ENCODE data around the gene DHX8. TPM values are rescaled to one million over a fixed set of nuclear protein-coding genes. Genes with fewer than 3 reads are reported as not detected.
"Not testable (repeated sequence)": the region's sequence is repeated elsewhere in the genome, so short reads cannot be mapped to it uniquely, and the experiment has no call there.

DHX8 gene
- total RNA-seq, 1 experiment from 2014 or later, result 66.8 TPM

DNA sequence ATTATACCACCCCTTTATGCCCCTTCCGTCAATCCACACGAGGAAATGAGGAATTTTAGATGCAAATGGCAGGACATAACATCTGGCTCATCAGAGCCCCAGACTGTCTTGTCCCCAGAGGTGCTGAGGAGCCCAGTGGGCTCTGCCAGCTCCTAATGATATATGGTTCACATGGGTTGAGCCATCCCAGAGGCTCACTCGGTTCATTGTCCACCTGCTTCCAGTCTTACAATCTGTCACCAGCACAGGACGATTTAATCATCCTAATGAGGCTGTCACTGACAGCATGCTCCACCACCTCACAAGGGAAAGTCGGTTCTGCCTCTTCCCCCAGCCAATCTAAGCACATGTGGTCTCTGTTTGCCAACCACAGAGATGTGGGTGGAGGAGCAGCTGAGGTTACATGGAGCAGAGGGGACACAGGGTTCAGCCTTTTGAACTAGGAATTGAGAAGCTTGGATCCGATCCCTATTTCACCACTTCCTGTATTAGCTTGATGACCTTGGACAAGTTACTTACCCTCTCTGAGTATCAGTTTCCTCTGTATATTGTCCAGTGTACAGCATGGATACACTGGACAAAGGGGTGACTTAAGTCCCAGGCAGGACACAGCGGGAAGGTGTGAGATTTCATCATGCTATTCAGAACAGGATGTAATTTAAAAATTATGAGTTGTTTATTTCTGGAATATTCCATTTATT lies 27.0 kb upstream of the DHX8 start:
- peaks cover 7% of the 10 kb centered on the region for H3K4me1 Mint-ChIP-seq (ENCODE audit: low read depth, unreplicated experiment)
- CTCF ChIA-PET, result no interaction called here
- Histone ChIP-seq H3K27me3 (replicated peaks; ENCODE audit: control insufficient read depth, insufficient read depth, low read length) (no peaks in the 10 kb centered on the region), H3K4me3 (ENCODE audit: low read depth, low read length) (no peak overlapping the region), H3K9me3 (no peaks in the 10 kb centered on the region), H3K36me3 (ENCODE audit: control insufficient read depth, insufficient read depth, low read length) (no peaks in the 10 kb centered on the region), H3K4me1 (peaks cover 9% of the 10 kb centered on the region)
- no peak overlapping the region for H3K4me3 Mint-ChIP-seq (ENCODE audit: unreplicated experiment)
- intact Hi-C loops (cut with micrococcal nuclease; ENCODE audit: unreplicated experiment), result no loop called here
- POLR2A ChIA-PET, result interaction anchor here (0.9 kb wide), 1 partner anchor 69 kb away, joined by 4 read pairs; no protein-coding TSS in a partner anchor
- TF ChIP-seq CTCF (IDR thresholded peaks at IDR 0.05; ENCODE audit: insufficient read depth in 1 of 2, low read depth in 1 of 2, low read length in 1 of 2, severe bottlenecking in 1 of 2, unreplicated experiment in 1 of 2), result no peak
- no peak for DNase-seq
- H3K9me3 Mint-ChIP-seq (ENCODE audit: unreplicated experiment), result no peaks in the 10 kb centered on the region
- no peaks in the 10 kb centered on the region for H3K27me3 Mint-ChIP-seq (ENCODE audit: insufficient read depth, unreplicated experiment)
- H3K27ac Mint-ChIP-seq (ENCODE audit: unreplicated experiment), result no peak overlapping the region
- BruUV-seq (replicated peaks), result no TSS peak
- H3K36me3 Mint-ChIP-seq (ENCODE audit: insufficient read depth, unreplicated experiment), result no peaks in the 10 kb centered on the region

- no peak for DNase-seq
- BruUV-seq (replicated peaks), result no TSS peak
- Histone ChIP-seq H3K27me3 (replicated peaks; ENCODE audit: control insufficient read depth, insufficient read depth, low read length) (no peaks in the 10 kb centered on the region), H3K36me3 (ENCODE audit: control insufficient read depth, insufficient read depth, low read length) (no peaks in the 10 kb centered on the region), H3K4me1 (peaks cover 9% of the 10 kb centered on the region), H3K4me3 (ENCODE audit: low read depth, low read length) (no peak overlapping the region), H3K9me3 (no peaks in the 10 kb centered on the region)
- H3K4me1 Mint-ChIP-seq (ENCODE audit: low read depth, unreplicated experiment), result peaks cover 7% of the 10 kb centered on the region
- H3K27me3 Mint-ChIP-seq (ENCODE audit: insufficient read depth, unreplicated experiment), result no peaks in the 10 kb centered on the region
- ChIA-PET CTCF (no interaction called here), POLR2A (interaction anchor here (0.7 to 0.9 kb wide), 2 partner anchors 33 to 69 kb away, joined by 3 to 4 read pairs; no protein-coding TSS in a partner anchor)
- H3K36me3 Mint-ChIP-seq (ENCODE audit: insufficient read depth, unreplicated experiment), result no peaks in the 10 kb centered on the region
- H3K9me3 Mint-ChIP-seq (ENCODE audit: unreplicated experiment), result no peaks in the 10 kb centered on the region
- no peak overlapping the region for H3K27ac Mint-ChIP-seq (ENCODE audit: unreplicated experiment)
- TF ChIP-seq CTCF (IDR thresholded peaks at IDR 0.05; ENCODE audit: insufficient read depth in 1 of 2, low read depth in 1 of 2, low read length in 1 of 2, severe bottlenecking in 1 of 2, unreplicated experiment in 1 of 2), result no peak
- intact Hi-C loops (cut with micrococcal nuclease; ENCODE audit: unreplicated experiment), result no loop called here
- no peak overlapping the region for H3K4me3 Mint-ChIP-seq (ENCODE audit: unreplicated experiment)
Observed at GRCh38 chr17:43457362-43457692, 26.4 kb upstream of the DHX8 start.

GRCh38 chr17:43459878-43460277 lies 23.9 kb upstream of the DHX8 start:
- H3K9me3 ChIP-seq; intact Hi-C loops (cut with micrococcal nuclease; ENCODE audit: unreplicated experiment): not testable (repeated sequence)

More at GRCh38 chr17:43459878-43460277, 23.9 kb upstream of the DHX8 start:
- BruUV-seq (replicated peaks); H3K4me1 ChIP-seq; H3K27me3 ChIP-seq (replicated peaks; ENCODE audit: control insufficient read depth, insufficient read depth, low read length); H3K27me3 Mint-ChIP-seq (ENCODE audit: insufficient read depth, unreplicated experiment); H3K4me1 Mint-ChIP-seq (ENCODE audit: low read depth, unreplicated experiment); H3K9me3 Mint-ChIP-seq (ENCODE audit: unreplicated experiment); CTCF ChIA-PET; POLR2A ChIA-PET; H3K36me3 ChIP-seq (ENCODE audit: control insufficient read depth, insufficient read depth, low read length); H3K4me3 ChIP-seq (ENCODE audit: low read depth, low read length); H3K4me3 Mint-ChIP-seq (ENCODE audit: unreplicated experiment); H3K27ac Mint-ChIP-seq (ENCODE audit: unreplicated experiment); H3K36me3 Mint-ChIP-seq (ENCODE audit: insufficient read depth, unreplicated experiment); DNase-seq: not testable (repeated sequence)
